KMS-11 (cell line): Measurements from ENCODE around the gene IL20RB.

ENCODE experiments used
- H2AFZ ChIP-seq: fragments of 200-600 bp; sonication (generic); 2 replicates; pipeline ENCODE4 v1.6.1; 2016; ENCODE audit warnings: antibody characterized with exemption, mixed run types, low read depth
- H3K27ac ChIP-seq: fragments of 200-600 bp; sonication (generic); 2 replicates; pipeline ENCODE4 v1.6.1; 2016; ENCODE audit warnings: mild to moderate bottlenecking, mixed run types
- H3K27me3 ChIP-seq: fragments of 200-600 bp; sonication (generic); 2 replicates; pipeline ENCODE4 v1.6.1; 2017; ENCODE audit warnings: mild to moderate bottlenecking, low read depth, mixed run types, moderate library complexity; ENCODE audit not compliant: insufficient read depth
- H3K36me3 ChIP-seq: fragments of 200-600 bp; sonication (generic); 2 replicates; pipeline ENCODE4 v1.6.1; 2017; ENCODE audit warnings: mild to moderate bottlenecking, mixed run types; ENCODE audit not compliant: insufficient read depth
- H3K4me1 ChIP-seq: fragments of 200-600 bp; sonication (generic); 2 replicates; pipeline ENCODE4 v1.6.1; 2016; ENCODE audit warnings: mild to moderate bottlenecking, low read depth, mixed run types; ENCODE audit not compliant: poor library complexity, severe bottlenecking
- H3K4me2 ChIP-seq: fragments of 200-600 bp; sonication (generic); 2 replicates; pipeline ENCODE4 v1.7.0; 2016; ENCODE audit warnings: mild to moderate bottlenecking, mixed run types
- H3K4me3 ChIP-seq: fragments of 200-600 bp; sonication (generic); IDR thresholded peaks from 2 replicates; pipeline ENCODE4 v1.6.1; 2017; ENCODE audit warnings: low read depth, low read length, mixed read lengths; ENCODE audit not compliant: insufficient read depth
- H3K79me2 ChIP-seq: fragments of 200-600 bp; sonication (generic); 2 replicates; pipeline ENCODE4 v1.6.1; 2016; ENCODE audit warnings: low read depth, mixed run types; ENCODE audit not compliant: insufficient read depth
- H3K9ac ChIP-seq: fragments of 200-600 bp; sonication (generic); 2 replicates; pipeline ENCODE4 v1.6.1; 2016; ENCODE audit warnings: mild to moderate bottlenecking, mixed run types
- H4K20me1 ChIP-seq: fragments of 200-600 bp; sonication (generic); 2 replicates; pipeline ENCODE4 v1.6.1; 2016; ENCODE audit warnings: mild to moderate bottlenecking, mixed run types; ENCODE audit not compliant: insufficient read depth
- TF ChIP-seq, protein P1 (sequence below): fragments of 200-600 bp; sonication (generic); conservative IDR thresholded peaks from 2 replicates; pipeline ENCODE4 v1.6.1; 2017; ENCODE audit warnings: low read depth, mild to moderate bottlenecking, antibody characterized with exemption, low read length, moderate library complexity, mixed read lengths

IL20RB gene

DNA sequence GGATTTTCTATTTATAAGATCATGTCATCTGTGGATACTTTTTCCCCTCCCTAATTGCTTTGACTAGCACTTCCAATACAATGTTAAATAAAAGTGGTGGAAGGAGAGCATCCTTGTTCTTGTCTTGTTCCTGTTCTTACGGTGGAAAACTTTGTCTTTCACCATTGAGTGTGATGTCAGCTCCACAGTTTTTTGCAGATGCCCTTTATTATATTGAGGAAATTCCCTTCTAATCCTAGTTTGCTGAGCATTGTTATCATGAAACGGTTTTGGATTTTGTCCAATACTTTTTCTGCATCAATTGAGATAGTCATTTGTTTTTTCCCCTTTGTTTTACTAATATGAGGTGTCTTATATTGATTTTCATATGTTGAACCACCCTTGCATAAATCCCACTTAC is 19.9 kb upstream of the IL20RB start:
- H3K79me2 ChIP-seq = peaks cover 35% of the 10 kb centered on the region

DNA sequence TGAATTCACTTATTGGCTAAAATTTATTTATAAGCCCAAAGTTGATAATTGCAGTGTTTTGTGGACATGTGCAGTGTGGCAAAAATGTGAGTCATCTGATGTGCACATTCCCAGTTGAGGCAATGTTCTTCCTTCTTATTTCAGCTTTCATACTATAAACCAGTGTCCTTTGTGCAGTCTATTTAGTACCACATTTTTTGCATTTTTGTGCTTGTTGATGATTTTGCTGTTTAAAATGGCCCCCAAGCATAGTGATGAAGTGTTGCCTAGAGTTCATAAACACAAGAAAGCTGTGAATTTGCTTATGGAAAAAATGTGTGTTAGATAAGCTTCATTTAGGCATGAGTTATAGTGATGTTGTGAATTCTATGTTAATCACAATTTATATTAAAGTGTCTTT is 19.4 kb upstream of the IL20RB start:
- H4K20me1 ChIP-seq = no peaks in the 10 kb centered on the region
- no peak overlapping the region for H3K4me3 ChIP-seq
- no peak overlapping the region for H3K9ac ChIP-seq
- no peaks in the 10 kb centered on the region for H3K36me3 ChIP-seq
- H3K79me2 ChIP-seq = peaks cover 35% of the 10 kb centered on the region
- H3K4me2 ChIP-seq = no peak overlapping the region
- H2AFZ ChIP-seq = no peak overlapping the region
- TF ChIP-seq, protein P1, sequence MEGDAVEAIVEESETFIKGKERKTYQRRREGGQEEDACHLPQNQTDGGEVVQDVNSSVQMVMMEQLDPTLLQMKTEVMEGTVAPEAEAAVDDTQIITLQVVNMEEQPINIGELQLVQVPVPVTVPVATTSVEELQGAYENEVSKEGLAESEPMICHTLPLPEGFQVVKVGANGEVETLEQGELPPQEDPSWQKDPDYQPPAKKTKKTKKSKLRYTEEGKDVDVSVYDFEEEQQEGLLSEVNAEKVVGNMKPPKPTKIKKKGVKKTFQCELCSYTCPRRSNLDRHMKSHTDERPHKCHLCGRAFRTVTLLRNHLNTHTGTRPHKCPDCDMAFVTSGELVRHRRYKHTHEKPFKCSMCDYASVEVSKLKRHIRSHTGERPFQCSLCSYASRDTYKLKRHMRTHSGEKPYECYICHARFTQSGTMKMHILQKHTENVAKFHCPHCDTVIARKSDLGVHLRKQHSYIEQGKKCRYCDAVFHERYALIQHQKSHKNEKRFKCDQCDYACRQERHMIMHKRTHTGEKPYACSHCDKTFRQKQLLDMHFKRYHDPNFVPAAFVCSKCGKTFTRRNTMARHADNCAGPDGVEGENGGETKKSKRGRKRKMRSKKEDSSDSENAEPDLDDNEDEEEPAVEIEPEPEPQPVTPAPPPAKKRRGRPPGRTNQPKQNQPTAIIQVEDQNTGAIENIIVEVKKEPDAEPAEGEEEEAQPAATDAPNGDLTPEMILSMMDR = no peak
- H3K27me3 ChIP-seq = no peaks in the 10 kb centered on the region
- no peak overlapping the region for H3K27ac ChIP-seq
- H3K4me1 ChIP-seq = peaks cover 35% of the 10 kb centered on the region

More for the DNA sequence above, 19.9 kb upstream of the IL20RB start:
- no peak overlapping the region for H3K4me3 ChIP-seq
- H3K4me1 ChIP-seq = peaks cover 39% of the 10 kb centered on the region
- TF ChIP-seq, protein P1 = no peak
- H3K36me3 ChIP-seq = no peaks in the 10 kb centered on the region
- no peaks in the 10 kb centered on the region for H3K27me3 ChIP-seq
- no peak overlapping the region for H3K27ac ChIP-seq
- H3K4me2 ChIP-seq = no peak overlapping the region
- H2AFZ ChIP-seq = no peak overlapping the region
- no peak overlapping the region for H3K9ac ChIP-seq
- no peaks in the 10 kb centered on the region for H4K20me1 ChIP-seq

DNA sequence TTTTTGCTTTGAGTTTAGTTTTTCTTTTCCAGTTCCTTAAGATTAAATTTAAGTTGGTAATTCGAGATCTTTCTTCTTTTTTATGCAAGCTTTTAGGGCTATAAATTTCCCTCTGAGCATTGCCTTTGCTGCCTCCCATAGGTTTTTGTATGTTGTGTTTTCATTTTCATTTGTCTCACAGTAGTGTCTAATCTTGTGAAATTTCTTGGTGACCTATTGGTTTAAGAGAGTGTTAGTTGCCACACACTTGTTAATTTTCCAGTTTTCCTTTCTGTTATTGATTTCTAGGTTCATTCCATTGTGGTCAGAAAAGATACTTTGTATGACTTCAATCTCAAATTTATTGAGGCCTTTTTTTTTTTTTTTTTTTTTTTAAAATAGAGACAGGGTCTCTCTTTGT is 18.3 kb upstream of the IL20RB start:
- H3K4me3 ChIP-seq = no peak overlapping the region
- TF ChIP-seq, protein P1 = no peak
- no peak overlapping the region for H3K4me2 ChIP-seq
- H3K4me1 ChIP-seq = peaks cover 28% of the 10 kb centered on the region
- peaks cover 35% of the 10 kb centered on the region for H3K79me2 ChIP-seq
- no peak overlapping the region for H2AFZ ChIP-seq
- H4K20me1 ChIP-seq = no peaks in the 10 kb centered on the region
- no peaks in the 10 kb centered on the region for H3K36me3 ChIP-seq
- no peak overlapping the region for H3K27ac ChIP-seq
- H3K9ac ChIP-seq = no peak overlapping the region
- no peaks in the 10 kb centered on the region for H3K27me3 ChIP-seq

DNA sequence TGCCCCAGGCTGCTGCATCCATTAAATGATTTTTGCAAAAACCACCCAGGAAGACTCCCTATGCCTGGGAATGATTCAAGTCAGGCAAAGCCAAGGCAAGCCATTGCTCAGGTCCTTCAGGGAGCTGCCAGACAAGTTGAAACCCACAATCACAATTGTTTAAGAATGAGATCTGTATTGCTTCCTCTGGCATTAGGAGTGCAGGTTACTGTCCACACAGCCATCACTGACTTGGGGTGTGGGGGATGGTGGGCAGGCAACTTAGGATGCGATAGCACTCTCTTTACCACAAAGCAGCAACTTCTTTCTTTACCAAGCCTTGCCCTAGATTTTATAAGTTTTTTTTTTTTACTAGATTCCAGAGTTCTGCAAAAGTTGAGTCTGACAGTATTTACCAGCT is 15.0 kb upstream of the IL20RB start:
- Histone ChIP-seq H3K4me3 (no peak overlapping the region), H3K4me2 (no peak overlapping the region), H3K79me2 (peaks cover 19% of the 10 kb centered on the region), H3K4me1 (peaks cover 28% of the 10 kb centered on the region), H3K36me3 (no peaks in the 10 kb centered on the region), H4K20me1 (no peaks in the 10 kb centered on the region), H3K27me3 (no peaks in the 10 kb centered on the region), H3K9ac (no peak overlapping the region), H2AFZ (no peak overlapping the region), H3K27ac (no peak overlapping the region)
- TF ChIP-seq, protein P1 = no peak
